SK-N-SH (cell line): Measurements from ENCODE around the gene DEPP1. TPM values are rescaled to one million over a fixed set of nuclear protein-coding genes. Genes with fewer than 3 reads are reported as not detected.

Experiments used
- CTCF ChIA-PET: fragments of 300-600, 350-600 bp; formaldehyde crosslinking; extraction: SDS; loops from one replicate; lab custom pipeline; 2021; lab: Yijun Ruan, JAX
- POLR2A ChIA-PET: fragments of 350-600 bp; sonication (Branson Sonifier 250); formaldehyde crosslinking; extraction: SDS; loops from one replicate; lab custom pipeline; 2020; ENCODE audit warnings: antibody characterized with exemption, inconsistent platforms; lab: Yijun Ruan, JAX
- DNase-seq: peaks from one replicate; pipeline ENCODE4 v3.0.0; 2012
- H2AFZ ChIP-seq: fragments of 200-600 bp; sonication (generic); 2 replicates; pipeline ENCODE4 v1.8.1; 2016; ENCODE audit warnings: antibody characterized with exemption, mild to moderate bottlenecking, low read depth
- H3F3A ChIP-seq: fragments of 200-600 bp; sonication (generic); replicated peaks from 2 replicates; pipeline ENCODE3; 2016; ENCODE audit warnings: antibody characterized with exemption, mild to moderate bottlenecking; ENCODE audit not compliant: insufficient read depth
- H3K27ac ChIP-seq, 2 experiments: fragments of 200-500 bp in 1 of 2; fragments of 200-600 bp in 1 of 2; sonication (Bioruptor generic) in 1 of 2; sonication (generic), shearing (Covaris generic) in 1 of 2; 2 replicates each; pipeline versions ENCODE4 v1.5.1 to v1.6.1; 2014 to 2016; ENCODE audit warnings: low read depth in 2 of 2, inconsistent platforms in 1 of 2, low read length in 1 of 2, mild to moderate bottlenecking in 1 of 2, mixed read lengths in 1 of 2
- H3K27me3 ChIP-seq: fragments of 200-600 bp; sonication (generic), shearing (Covaris generic); 2 replicates; pipeline ENCODE4 v1.6.1; 2016; ENCODE audit warnings: mixed run types; ENCODE audit not compliant: insufficient read depth
- H3K36me3 ChIP-seq, 2 experiments: fragments of 200-500 bp in 1 of 2; fragments of 200-600 bp in 1 of 2; sonication (Bioruptor generic) in 1 of 2; sonication (generic) in 1 of 2; replicated peaks in 1 of 2; 2 replicates each; pipeline versions ENCODE3 to v1.5.1; 2014 to 2016; ENCODE audit warnings: low read length in 1 of 2, mild to moderate bottlenecking in 1 of 2; ENCODE audit not compliant: insufficient read depth in 2 of 2, control insufficient read depth in 1 of 2
- H3K4me1 ChIP-seq, 2 experiments: fragments of 200-500 bp in 1 of 2; fragments of 200-600 bp in 1 of 2; sonication (Bioruptor generic) in 1 of 2; sonication (generic), shearing (Covaris generic) in 1 of 2; 2 replicates each; pipeline versions ENCODE4 v1.5.1 to v1.6.1; 2014 to 2016; ENCODE audit warnings: low read depth in 1 of 2, low read length in 1 of 2, mixed run types in 1 of 2; ENCODE audit not compliant: insufficient read depth in 2 of 2, control insufficient read depth in 1 of 2
- H3K4me2 ChIP-seq: fragments of 200-600 bp; sonication (generic), shearing (Covaris generic); 2 replicates; pipeline ENCODE4 v1.6.1; 2017; ENCODE audit warnings: mixed run types
- H3K4me3 ChIP-seq, 2 experiments: fragments of 200-500 bp in 1 of 2; fragments of 200-600 bp in 1 of 2; sonication (Bioruptor generic) in 1 of 2; sonication (generic), shearing (Covaris generic) in 1 of 2; 2 replicates each; pipeline versions ENCODE4 v1.5.1 to v1.8.1; 2014 to 2016; ENCODE audit warnings: low read depth in 2 of 2, inconsistent platforms in 1 of 2, low read length in 1 of 2, mild to moderate bottlenecking in 1 of 2, mixed read lengths in 1 of 2, moderate library complexity in 1 of 2
- H3K79me2 ChIP-seq: fragments of 200-600 bp; sonication (generic); 2 replicates; pipeline ENCODE4 v1.8.1; 2017; ENCODE audit warnings: mild to moderate bottlenecking; ENCODE audit not compliant: insufficient read depth
- H3K9ac ChIP-seq: fragments of 200-600 bp; sonication (generic); 2 replicates; pipeline ENCODE4 v1.6.1; 2017; ENCODE audit warnings: mixed run types
- H3K9me2 ChIP-seq: fragments of 200-600 bp; sonication (generic); 2 replicates; pipeline ENCODE4 v1.6.1; 2017; ENCODE audit warnings: mixed run types
- H3K9me3 ChIP-seq: fragments of 200-600 bp; sonication (generic); 2 replicates; pipeline ENCODE4 v1.6.1; 2017; ENCODE audit warnings: mixed run types, mild to moderate bottlenecking, moderate library complexity
- H4K20me1 ChIP-seq: fragments of 200-600 bp; sonication (generic); 2 replicates; pipeline ENCODE4 v1.6.1; 2017; ENCODE audit warnings: mild to moderate bottlenecking, mixed run types; ENCODE audit not compliant: insufficient read depth
- CTCF ChIP-seq: fragments of 200-600 bp; sonication (generic); IDR thresholded peaks from 2 replicates; pipeline ENCODE4 v1.6.1; 2017; ENCODE audit warnings: antibody characterized with exemption, mild to moderate bottlenecking, moderate library complexity
- EP300 ChIP-seq, 2 experiments: IDR thresholded peaks; 2 replicates each; pipeline versions ENCODE4 v1.4.0 to v1.6.1; 2012; ENCODE audit warnings: borderline replicate concordance in 1 of 2, low read depth in 1 of 2, low read length in 1 of 2
- JUND ChIP-seq: IDR thresholded peaks from 2 replicates; pipeline ENCODE4 v1.4.0; 2012
- POLR2AphosphoS5 ChIP-seq: IDR thresholded peaks from 2 replicates; pipeline ENCODE4 v1.6.1; 2012; ENCODE audit warnings: low read depth, low read length
- RCOR1 ChIP-seq: fragments of 150-350 bp; IDR thresholded peaks from 2 replicates; pipeline ENCODE4 v1.6.1; 2017; ENCODE audit warnings: antibody characterized with exemption, low read length
- RFX5 ChIP-seq: IDR thresholded peaks from 2 replicates; pipeline ENCODE4 v1.6.1; 2012; ENCODE audit warnings: mild to moderate bottlenecking, improper control_type of control experiment, low read length
- RXRA ChIP-seq: IDR thresholded peaks from 2 replicates; pipeline ENCODE4 v1.4.0; 2012; ENCODE audit warnings: low read depth, mild to moderate bottlenecking, borderline replicate concordance
- SIN3A ChIP-seq: IDR thresholded peaks from 2 replicates; pipeline ENCODE4 v1.6.1; 2012; ENCODE audit warnings: low read depth, mild to moderate bottlenecking, low read length, moderate library complexity, borderline replicate concordance
- TAF1 ChIP-seq: IDR thresholded peaks from 2 replicates; pipeline ENCODE4 v1.6.1; 2012; ENCODE audit warnings: low read depth, mild to moderate bottlenecking, low read length, moderate library complexity, borderline replicate concordance
- YY1 ChIP-seq: IDR thresholded peaks from 2 replicates; pipeline ENCODE4 v1.4.0; 2012; ENCODE audit warnings: low read depth, mild to moderate bottlenecking
- WGBS: methylation state at CpG from one replicate; pipeline ENCODE4 v1.1.6; 2017; ENCODE audit warnings: low lambda C conversion rate; 5-methylcytosine and 5-hydroxymethylcytosine counted together
- polyA plus RNA-seq, 3 experiments: library from polyadenylated mRNA; depleted of rRNA; stranded (reverse); fragments of >200 nt; gene quantifications; 2 replicates each; pipeline ENCODE4 v1.2.3, GENCODE V29; 2012
- TF ChIP-seq, protein P1 (sequence below): fragments of 150-350 bp; IDR thresholded peaks from 2 replicates; pipeline ENCODE4 v1.6.1; 2017; ENCODE audit warnings: antibody characterized with exemption, low read length, low read depth, borderline replicate concordance

DEPP1 gene
- polyA plus RNA-seq, 1 of the 3 experiments (the other 2 are of a cell fraction), result 5.3 TPM

GRCh38 chr10:44933451-44934321 lies 44.9 kb downstream of the DEPP1 start:
- H3K9ac ChIP-seq, result no peak overlapping the region
- H3K9me2 ChIP-seq, result no peaks in the 10 kb centered on the region
- no peak for DNase-seq
- H3F3A ChIP-seq, result no peaks in the 10 kb centered on the region
- TF ChIP-seq, protein P1, sequence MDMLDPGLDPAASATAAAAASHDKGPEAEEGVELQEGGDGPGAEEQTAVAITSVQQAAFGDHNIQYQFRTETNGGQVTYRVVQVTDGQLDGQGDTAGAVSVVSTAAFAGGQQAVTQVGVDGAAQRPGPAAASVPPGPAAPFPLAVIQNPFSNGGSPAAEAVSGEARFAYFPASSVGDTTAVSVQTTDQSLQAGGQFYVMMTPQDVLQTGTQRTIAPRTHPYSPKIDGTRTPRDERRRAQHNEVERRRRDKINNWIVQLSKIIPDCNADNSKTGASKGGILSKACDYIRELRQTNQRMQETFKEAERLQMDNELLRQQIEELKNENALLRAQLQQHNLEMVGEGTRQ, result no peak
- TF ChIP-seq YY1 (no peak), EP300 (IDR thresholded peaks at IDR 0.05; ENCODE audit: borderline replicate concordance in 1 of 2, low read depth in 1 of 2, low read length in 1 of 2) (no peak), POLR2AphosphoS5 (no peak), RXRA (no peak), JUND (no peak), SIN3A (no peak), CTCF (no peak), RCOR1 (no peak), RFX5 (no peak), TAF1 (no peak)
- no peak overlapping the region for H3K4me3 ChIP-seq
- no peak overlapping the region for H2AFZ ChIP-seq
- 58% methylated on average over 7 of the region's 9 CpGs for WGBS
- POLR2A ChIA-PET, result interaction anchor here (0.6 kb wide), 1 partner anchor 13 kb away, joined by 4 read pairs; no protein-coding TSS in a partner anchor
- no peak overlapping the region for H3K4me2 ChIP-seq
- no peaks in the 10 kb centered on the region for H3K79me2 ChIP-seq
- H3K9me3 ChIP-seq, result no peaks in the 10 kb centered on the region
- peaks cover 0 to 10% of the 10 kb centered on the region in 2 experiments; a peak in 2 of 4 replicates for H3K4me1 ChIP-seq
- H4K20me1 ChIP-seq, result no peaks in the 10 kb centered on the region
- no peaks in the 10 kb centered on the region for H3K36me3 ChIP-seq
- H3K27ac ChIP-seq, result no peak overlapping the region
- CTCF ChIA-PET, result interaction anchor here (0.6 to 8.5 kb wide), 29 partner anchors 8 to 422 kb away, joined by 3 to 121 read pairs (median 5); partner anchors contain the start of genes DEPP1, RASSF4, TMEM72 and ZNF22
- peaks cover 8% of the 10 kb centered on the region; the same call in 1 of the 2 replicates for H3K27me3 ChIP-seq
